ENCODE results near the gene MRPL54.

MRPL54 gene

GRCh38 chr19:3785451-3785937 is 23.0 kb downstream of the MRPL54 start:
- peak; percentile 10 for DNase-seq (ENCODE audit: low read depth)
- H3K4me3 ChIP-seq (ENCODE audit: low read length) = no peak overlapping the region
- no peak for TF ChIP-seq CTCF (IDR thresholded peaks at IDR 0.05; ENCODE audit: insufficient read depth, low read depth, low read length, missing control alignments)

GRCh38 chr19:3785938-3786824 is 23.7 kb downstream of the MRPL54 start, which contains the start of gene MATK:
Gene MATK, minus strand, starts transcription at chr19:3786381. Its CDS starts 1,246 bp downstream, at chr19:3785135.
- no peak for TF ChIP-seq CTCF (IDR thresholded peaks at IDR 0.05; ENCODE audit: insufficient read depth, low read depth, low read length, missing control alignments)
- H3K4me3 ChIP-seq (ENCODE audit: low read length) = no peak within 1 kb of the TSS
- no peak for DNase-seq (ENCODE audit: low read depth)

GRCh38 chr19:3788996-3789778 is 26.7 kb downstream of the MRPL54 start:
- TF ChIP-seq CTCF (IDR thresholded peaks at IDR 0.05; ENCODE audit: insufficient read depth, low read depth, low read length, missing control alignments) = no peak
- no peak for DNase-seq (ENCODE audit: low read depth)

GRCh38 chr19:3790209-3790734 is 27.8 kb downstream of the MRPL54 start:
- no peak overlapping the region for H3K4me3 ChIP-seq (ENCODE audit: low read length)
- no peak for TF ChIP-seq CTCF (IDR thresholded peaks at IDR 0.05; ENCODE audit: insufficient read depth, low read depth, low read length, missing control alignments)
- DNase-seq (ENCODE audit: low read depth) = no peak

More at GRCh38 chr19:3788996-3789778, 26.7 kb downstream of the MRPL54 start:
- H3K4me3 ChIP-seq (ENCODE audit: low read length) = no peak overlapping the region

GRCh38 chr19:3790941-3791340 is 28.5 kb downstream of the MRPL54 start:
- no peak for DNase-seq (ENCODE audit: low read depth)
- H3K4me3 ChIP-seq (ENCODE audit: low read length) = no peak overlapping the region
- TF ChIP-seq CTCF (IDR thresholded peaks at IDR 0.05; ENCODE audit: insufficient read depth, low read depth, low read length, missing control alignments) = no peak

GRCh38 chr19:3792114-3792513 is 29.6 kb downstream of the MRPL54 start:
- no peak overlapping the region for H3K4me3 ChIP-seq (ENCODE audit: low read length)
- TF ChIP-seq CTCF (IDR thresholded peaks at IDR 0.05; ENCODE audit: insufficient read depth, low read depth, low read length, missing control alignments) = no peak
- no peak for DNase-seq (ENCODE audit: low read depth)

Measured in epithelial cell of esophagus (primary cell).